ENCODE measurements around the gene SRRM5.
"Not testable (repeated sequence)": the region's sequence is repeated elsewhere in the genome, so short reads cannot be mapped to it uniquely, and the experiment has no call there.

SRRM5 gene

DNA sequence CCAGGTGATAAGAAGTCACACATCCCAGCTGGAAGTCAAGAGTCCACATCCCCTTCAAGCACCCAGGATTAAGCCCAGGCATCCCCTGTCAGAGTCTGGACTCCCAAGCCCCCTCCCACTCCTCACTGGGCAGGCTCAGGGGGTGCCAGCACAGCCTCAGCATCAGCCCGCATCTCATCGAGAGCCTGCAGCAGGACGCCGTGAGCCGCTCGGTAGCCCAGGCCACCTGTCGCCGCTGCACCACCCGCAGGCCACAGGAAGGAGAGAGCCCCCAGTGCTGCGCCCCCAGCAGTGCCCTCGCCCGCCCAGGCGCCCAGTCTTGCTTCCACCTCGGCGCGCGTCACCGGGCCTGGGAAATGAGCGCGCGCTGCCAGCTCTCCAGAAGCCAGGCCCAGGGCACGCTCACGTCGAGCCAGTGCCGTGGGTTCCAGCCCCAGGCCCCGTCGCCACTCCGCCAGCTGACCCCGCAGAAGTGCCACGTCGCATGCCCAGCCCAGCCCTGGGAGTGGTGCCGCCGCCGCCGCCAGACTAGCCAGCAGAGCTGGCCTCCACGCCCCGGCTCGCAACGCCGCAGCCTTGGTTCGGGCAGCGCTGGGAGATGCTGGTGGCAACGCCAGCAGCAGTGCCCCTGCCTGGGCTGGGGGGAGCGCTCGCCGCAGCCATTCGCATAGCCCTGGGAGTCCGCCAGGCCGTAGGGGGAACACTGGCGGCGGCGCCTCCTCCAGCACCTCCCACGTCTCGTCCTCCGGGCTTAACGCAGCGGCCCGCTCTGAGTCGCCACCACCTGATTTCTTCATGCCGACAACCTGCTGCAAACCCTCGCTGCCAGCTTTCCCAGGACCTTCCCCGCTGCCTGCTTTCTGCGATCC is 19.8 kb upstream of the SRRM5 start:
- DNase-seq (ENCODE audit: low spot score) (no peak), FAIRE-seq (no peak)

DNA sequence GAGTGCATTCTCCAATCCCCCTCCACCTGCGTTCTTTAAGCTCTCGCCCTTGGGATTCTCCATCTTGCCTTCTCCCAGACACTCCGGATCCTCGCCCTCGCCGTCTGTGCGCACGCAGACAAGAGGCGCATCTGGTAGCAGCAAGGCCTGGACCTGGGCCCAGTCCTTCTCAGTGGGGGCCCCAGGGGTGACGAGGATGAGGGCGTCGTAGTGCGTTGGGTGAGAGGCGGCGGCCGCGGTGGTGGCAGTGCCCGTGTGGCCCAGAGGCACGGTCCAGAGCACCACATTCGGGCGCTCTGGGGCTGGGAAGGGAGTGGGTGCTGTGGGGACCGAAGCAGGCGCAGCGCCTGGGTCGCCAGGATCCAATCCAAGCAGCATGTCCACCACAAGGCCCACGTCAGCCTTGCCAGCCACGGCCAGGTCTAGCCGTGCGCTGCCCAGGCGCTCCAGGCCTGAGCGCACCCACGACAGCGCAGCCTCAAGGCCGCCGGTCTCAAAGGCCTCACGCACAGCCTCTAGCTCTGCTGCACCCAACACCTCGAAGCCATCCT is 19.0 kb upstream of the SRRM5 start:
- DNase-seq (ENCODE audit: low spot score) (no peak), FAIRE-seq (no peak)

GRCh38 chr19:43594081-43594697 is 17.7 kb upstream of the SRRM5 start:
- DNase-seq (ENCODE audit: low spot score) (no peak), FAIRE-seq (no peak)

DNA sequence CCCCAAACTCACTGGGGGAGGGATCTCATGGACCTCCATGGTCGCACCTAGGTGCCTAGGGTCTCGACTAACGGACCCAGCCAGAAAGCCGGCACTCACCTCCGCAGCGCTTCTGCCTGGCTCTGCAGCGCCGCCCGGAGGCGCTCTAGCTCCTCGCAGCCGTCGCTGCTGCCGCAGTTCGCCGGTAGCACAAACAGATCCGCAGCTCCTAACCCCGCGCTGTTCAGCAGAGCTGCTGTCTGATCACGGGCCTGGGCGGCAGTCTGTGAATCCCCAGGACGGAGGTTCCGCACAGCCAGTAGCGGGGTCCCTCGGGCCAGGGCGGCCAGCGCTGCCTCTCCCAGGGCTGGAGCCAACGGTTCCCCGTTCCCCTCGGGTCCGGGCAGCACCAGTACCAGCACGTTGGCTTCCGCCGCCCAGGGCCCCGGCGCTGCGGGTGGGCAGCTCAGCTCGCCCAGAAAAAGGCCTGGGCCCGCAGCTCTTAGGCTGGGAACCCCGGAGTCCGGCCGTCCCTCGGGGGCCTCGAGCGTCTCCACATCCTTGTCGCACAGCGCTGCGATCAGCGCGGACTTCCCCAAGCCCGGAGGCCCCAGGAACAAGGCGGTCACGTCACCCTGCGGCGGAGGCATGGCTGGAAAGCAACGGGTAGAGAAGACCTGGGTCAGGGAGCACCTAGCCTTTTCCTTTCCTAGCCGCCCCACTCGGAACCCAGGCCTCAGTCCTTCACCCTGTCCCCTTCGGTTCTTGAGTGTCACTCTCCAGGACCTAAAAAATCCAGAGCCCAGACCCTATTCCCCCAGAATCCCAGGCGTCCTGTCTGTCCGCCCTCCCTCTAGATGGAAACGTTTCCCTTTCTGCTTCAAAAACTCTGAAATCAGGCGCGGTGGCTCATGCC is 16.9 kb upstream of the SRRM5 start:
- DNase-seq (ENCODE audit: low spot score) (peak; percentile 38), FAIRE-seq (no peak)

GRCh38 chr19:43595605-43595998 is 16.3 kb upstream of the SRRM5 start:
- DNase-seq (ENCODE audit: low spot score) (no peak), FAIRE-seq (no peak)

DNA sequence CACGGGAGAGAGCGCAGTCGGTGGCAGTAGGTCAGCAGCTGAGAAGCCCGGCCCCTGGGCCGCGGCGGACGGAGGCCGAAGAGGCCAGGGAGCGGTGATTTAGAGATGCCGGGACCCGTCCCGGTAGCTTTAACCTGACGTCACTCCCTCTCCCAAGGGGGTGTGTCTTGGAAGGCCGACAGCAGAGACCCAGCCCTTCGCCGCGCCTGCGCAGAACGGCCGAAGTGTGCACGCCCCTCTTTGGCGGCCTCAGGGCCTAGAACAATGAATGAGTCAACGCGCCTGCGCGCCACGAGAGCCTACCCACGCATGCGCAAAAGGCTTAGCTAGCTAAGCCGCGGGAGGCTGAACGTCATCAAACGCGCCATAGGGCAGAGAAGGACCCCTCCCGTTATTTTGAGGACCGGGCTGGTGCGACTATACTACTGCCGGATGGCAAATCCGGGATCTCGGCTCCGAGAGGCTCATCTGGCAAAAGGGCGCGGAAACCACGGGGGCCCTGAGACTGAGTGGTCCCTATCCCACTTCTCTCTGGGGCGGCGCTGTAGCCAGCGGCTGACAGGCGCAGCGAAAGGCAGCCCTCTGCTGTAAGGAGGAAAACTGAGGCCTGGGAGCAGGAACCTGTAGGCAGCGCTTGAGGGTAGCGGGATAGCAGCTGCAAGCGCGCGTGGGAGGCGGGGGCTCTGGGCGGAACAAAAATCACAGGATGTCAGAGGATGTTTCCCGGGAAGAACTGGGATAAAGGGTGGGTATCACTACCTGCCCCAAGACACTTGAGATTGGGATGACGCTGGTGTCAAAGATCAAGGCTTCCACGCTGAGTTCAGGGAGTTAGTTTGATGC is 15.7 kb upstream of the SRRM5 start, which contains the start of the genes IRGQ and ZNF576:
Gene IRGQ (minus strand): TSS at position 136 of the 843 bp plus-strand sequence. CDS start 796 bp downstream, outside the sequence.
Gene ZNF576 (plus strand): TSS at position 597 of the 843 bp plus-strand sequence. CDS start 514 bp downstream, outside the sequence.
- FAIRE-seq (peak; percentile 91), DNase-seq (ENCODE audit: low spot score) (peak; percentile 98)

DNA sequence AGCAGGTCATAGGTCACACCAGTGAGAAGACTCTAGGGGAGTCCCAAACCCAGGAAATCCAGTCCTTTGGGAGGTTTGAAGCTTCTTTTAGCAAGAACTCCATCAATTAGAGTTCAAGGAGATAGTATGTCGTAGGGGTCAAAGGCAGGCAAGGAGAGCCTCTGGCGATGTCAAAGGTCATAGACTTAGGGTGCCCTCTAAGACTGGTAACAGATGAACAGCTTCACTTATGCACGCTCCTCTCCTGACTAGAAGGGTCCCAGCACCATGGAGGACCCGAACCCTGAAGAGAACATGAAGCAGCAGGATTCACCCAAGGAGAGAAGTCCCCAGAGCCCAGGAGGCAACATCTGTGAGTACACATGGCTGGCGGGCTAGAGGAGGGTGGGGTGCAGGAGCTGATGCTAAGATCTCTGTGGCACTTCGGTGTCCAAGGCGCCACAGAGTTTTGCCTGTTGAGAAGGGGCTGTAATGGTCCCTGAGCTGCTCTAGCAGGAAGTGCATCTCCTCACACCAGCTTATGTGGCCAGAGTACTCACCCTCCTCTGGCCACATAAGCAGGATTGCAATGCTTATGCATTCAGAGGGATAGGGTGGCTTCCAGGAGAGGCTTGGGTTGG is 14.9 kb upstream of the SRRM5 start:
- DNase-seq (ENCODE audit: low spot score) (no peak), FAIRE-seq (no peak)

GRCh38 chr19:43597876-43598275 is 14.0 kb upstream of the SRRM5 start:
- DNase-seq (ENCODE audit: low spot score), result no peak
- FAIRE-seq, result no peak

DNA sequence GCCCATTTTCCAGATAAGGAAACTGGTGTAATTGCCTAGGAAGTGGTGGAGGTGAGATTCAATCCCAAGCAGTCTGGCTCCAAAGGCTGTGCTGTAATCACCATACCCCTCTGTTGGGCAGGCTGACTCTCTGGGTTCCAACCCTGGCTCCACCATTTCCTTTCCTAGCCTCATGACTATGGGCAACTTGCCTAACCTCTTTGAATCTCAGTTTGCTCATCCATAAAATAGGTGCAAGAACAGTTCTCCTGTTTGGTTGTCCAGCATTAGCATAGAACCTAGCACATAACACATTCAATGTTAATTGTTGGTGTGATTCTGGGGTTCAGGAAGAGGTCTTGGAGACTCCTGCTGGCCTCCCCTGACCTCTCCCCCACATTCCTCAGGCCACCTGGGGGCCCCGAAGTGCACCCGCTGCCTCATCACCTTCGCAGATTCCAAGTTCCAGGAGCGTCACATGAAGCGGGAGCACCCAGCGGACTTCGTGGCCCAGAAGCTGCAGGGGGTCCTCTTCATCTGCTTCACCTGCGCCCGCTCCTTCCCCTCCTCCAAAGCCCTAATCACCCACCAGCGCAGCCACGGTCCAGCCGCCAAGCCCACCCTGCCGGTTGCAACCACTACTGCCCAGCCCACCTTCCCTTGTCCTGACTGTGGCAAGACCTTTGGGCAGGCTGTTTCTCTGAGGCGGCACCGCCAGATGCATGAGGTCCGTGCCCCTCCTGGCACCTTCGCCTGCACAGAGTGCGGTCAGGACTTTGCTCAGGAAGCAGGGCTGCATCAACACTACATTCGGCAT is 13.2 kb upstream of the SRRM5 start:
- FAIRE-seq (no peak), DNase-seq (ENCODE audit: low spot score) (no peak)

- no peak for FAIRE-seq
- no peak for DNase-seq (ENCODE audit: low spot score)
Observed at GRCh38 chr19:43599635-43600295, 12.1 kb upstream of the SRRM5 start.

- not testable (repeated sequence) for FAIRE-seq
Observed at GRCh38 chr19:43600326-43600725, 11.6 kb upstream of the SRRM5 start.

GRCh38 chr19:43605875-43606568 is 5.9 kb upstream of the SRRM5 start:
- FAIRE-seq, result no peak

More at GRCh38 chr19:43600326-43600725, 11.6 kb upstream of the SRRM5 start:
- not testable (repeated sequence) for DNase-seq (ENCODE audit: low spot score)

DNA sequence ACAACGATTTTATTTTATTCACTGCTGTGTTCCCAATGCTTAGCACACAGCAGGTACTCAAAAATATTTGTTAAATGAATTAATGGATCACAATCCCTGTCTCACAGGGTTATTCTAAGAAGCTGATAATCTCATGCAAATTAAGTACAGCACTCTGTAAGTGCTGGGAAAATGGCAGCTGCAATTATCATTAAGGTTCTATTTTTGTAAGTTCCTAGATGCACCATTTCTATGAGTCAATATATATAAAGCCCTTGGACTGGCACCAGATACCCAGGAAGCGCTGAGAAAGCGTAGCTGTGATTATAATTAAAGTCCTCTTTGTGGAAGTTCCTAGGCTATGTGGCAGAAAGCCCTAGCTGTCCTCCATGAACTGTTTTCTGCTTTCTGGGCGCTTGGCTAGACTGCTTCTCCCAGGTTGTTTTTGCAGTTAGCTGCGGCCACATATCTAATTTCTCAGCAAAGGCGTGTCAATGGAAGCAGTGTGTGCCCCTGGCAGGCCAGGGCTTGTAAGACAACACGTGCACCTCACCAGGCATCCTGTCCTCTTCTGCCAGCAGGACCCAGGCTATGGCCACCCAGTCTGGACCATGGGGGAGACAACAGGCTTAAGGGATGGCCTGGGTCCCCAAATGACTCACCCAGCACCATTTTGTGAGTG is 5.2 kb upstream of the SRRM5 start:
- FAIRE-seq (no peak), DNase-seq (ENCODE audit: low spot score) (no peak)

More at GRCh38 chr19:43605875-43606568, 5.9 kb upstream of the SRRM5 start:
- DNase-seq (ENCODE audit: low spot score), result no peak

DNA sequence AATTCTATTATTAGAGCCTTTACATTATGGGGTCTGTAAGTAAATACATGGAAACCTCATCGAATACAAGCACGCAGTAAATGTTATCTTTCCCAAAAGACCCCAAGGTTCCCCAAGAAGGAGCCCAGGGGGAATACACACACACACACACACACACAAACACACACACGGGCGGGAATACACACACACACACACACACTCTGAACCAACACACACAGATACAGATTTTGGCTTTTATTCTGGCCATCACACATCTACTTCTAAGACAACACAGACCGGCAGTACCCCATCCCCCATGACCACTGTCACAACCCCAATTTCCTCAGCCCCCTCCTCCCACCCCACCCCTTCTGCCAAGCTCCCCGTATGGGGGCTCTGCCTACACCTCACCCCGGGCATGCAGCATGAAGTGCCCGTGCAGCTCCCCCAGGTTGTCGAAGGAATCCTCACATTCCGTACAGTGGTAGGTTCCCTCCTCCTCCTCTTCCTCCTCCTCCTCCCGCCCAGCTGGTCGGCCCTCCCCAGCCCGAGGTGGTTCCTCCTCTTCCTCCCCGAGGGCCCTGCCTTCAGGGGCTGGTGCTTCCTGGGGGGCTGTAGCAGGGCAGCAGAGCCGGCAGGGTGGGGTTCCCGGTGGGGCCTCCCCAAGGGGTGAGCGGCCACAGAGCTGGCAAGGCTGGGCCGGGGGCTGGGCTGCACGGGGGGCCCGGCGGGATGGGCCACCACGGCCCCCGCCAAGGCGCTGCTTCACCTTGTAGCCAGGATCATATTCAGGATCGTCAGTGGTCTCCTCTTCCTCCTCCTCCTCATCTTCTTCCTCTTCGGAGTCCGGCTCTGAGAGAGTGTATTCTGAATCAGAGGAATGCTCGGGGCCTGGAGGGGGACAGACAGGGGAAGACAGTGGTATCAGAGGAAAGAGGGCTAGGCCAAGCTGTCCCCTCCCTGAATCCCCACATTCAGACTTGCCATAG is 4.4 kb upstream of the SRRM5 start:
- DNase-seq (ENCODE audit: low spot score) (no peak), FAIRE-seq (no peak)

DNA sequence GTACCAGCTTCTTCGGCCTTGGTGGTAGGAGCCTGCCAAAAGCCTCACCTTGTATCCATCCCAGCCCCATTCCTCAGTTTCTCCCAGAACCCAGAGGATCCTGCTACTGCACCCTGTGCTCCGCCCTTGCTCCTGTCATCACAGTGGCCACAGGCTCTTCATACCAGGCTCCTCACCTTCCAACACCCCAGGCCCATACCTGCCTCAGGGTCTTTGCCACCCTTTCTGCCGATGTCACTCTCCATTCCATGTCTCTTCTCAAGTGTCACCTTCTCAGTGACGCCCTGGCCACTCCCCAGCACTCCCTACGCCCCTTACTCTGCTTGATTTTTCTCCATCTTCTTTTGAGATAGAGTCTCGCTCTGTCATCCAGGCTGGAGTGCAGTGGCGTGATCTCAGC is 2.0 kb upstream of the SRRM5 start:
- no peak for FAIRE-seq
- no peak for DNase-seq (ENCODE audit: low spot score)

DNA sequence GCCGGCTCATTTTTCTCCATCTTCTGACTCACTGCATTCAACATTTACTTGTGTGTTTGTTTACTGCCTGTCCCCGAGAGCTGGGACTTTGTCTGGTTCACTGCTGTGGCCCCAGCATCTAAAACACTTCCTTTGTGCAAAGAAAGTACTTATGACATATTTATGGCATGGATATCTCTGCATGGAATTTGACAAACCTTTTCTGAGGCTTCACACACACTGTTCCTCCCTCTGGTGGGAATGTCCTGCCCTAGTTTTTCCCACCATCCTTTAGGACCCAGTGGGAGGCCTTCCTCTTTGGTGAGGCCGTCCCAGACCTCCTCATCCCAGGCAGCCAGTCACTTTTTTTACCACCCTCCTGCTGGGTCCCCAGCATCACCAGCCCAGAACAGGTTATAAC is 1.4 kb upstream of the SRRM5 start:
- DNase-seq (ENCODE audit: low spot score), result no peak
- no peak for FAIRE-seq
